ENCODE data around the gene ADM. TPM values are rescaled to one million over a fixed set of nuclear protein-coding genes. Genes with fewer than 3 reads are reported as not detected.

Gene ADM
- total and polyA plus RNA-seq, 2 donors (not counting 3 experiments of a cell fraction or from before 2014, with no cell fraction given), result 45.3 to 55.5 TPM

- ChIA-PET POLR2A (no interaction called here), CTCF (interaction anchor here (1.3 to 2.3 kb wide), 2 partner anchors 10 to 36 kb away, joined by 3 to 6 read pairs; no protein-coding TSS in a partner anchor)
- dilution Hi-C loops (cut with MboI; ENCODE audit: extremely low pct_ligation_motif_present, low sequenced_read_pairs) (no loop called here), intact Hi-C loops (cut with micrococcal nuclease) (no loop called here)
- Histone ChIP-seq H4K20me1 (replicated peaks; ENCODE audit: control insufficient read depth, extremely low read depth, insufficient read depth, low read length) (peaks cover 2% of the 10 kb centered on the region), H3K4me3 (replicated peaks in 1 of 3; ENCODE audit: insufficient read depth in 1 of 3, low read depth in 1 of 3, low read length in 3 of 3) (no peak overlapping the region), H3K9ac (replicated peaks; ENCODE audit: extremely low read depth, insufficient read depth, low read length) (no peak overlapping the region), H3K79me2 (ENCODE audit: control insufficient read depth, insufficient read depth, low read length) (peaks cover 30% of the 10 kb centered on the region), H3K9me3 (replicated peaks; ENCODE audit: control insufficient read depth, insufficient read depth, low read length) (no peaks in the 10 kb centered on the region), H3K9me1 (replicated peaks; ENCODE audit: control insufficient read depth, extremely low read depth, insufficient read depth, low read length) (no peaks in the 10 kb centered on the region), H3K27me3 (ENCODE audit: control insufficient read depth in 2 of 2, insufficient read depth in 2 of 2, low read length in 2 of 2) (no peaks in the 10 kb centered on the region), H3K27ac (ENCODE audit: insufficient read depth, low read depth, low read length) (no peak overlapping the region), H3K4me1 (ENCODE audit: control insufficient read depth, extremely low read depth, insufficient read depth, low read length) (no peaks in the 10 kb centered on the region), H3K4me2 (ENCODE audit: insufficient read depth, low read length) (no peak overlapping the region), H2AFZ (ENCODE audit: low read depth, low read length) (no peak overlapping the region), H3K36me3 (ENCODE audit: control insufficient read depth in 2 of 2, extremely low read depth in 1 of 2, insufficient read depth in 2 of 2, low read length in 2 of 2) (no peaks in the 10 kb centered on the region)
- no TSS peak for BruUV-seq (replicated peaks)
- FAIRE-seq (no peak), DNase-seq (ENCODE audit: low read depth, low spot score) (no peak)
- TF ChIP-seq JUN (IDR thresholded peaks at IDR 0.05; ENCODE audit: borderline replicate concordance, insufficient read depth, insufficient read length, low read depth) (no peak), FOS (IDR thresholded peaks at IDR 0.05; ENCODE audit: borderline replicate concordance, insufficient read depth, low read length) (no peak), EZH2 (IDR thresholded peaks at IDR 0.05; ENCODE audit: borderline replicate concordance, low read depth, low read length, severe bottlenecking) (no peak), POLR2AphosphoS5 (IDR thresholded peaks at IDR 0.05; ENCODE audit: insufficient read depth, low read depth, low read length) (no peak), MYC (IDR thresholded peaks at IDR 0.05; ENCODE audit: low read depth, low read length) (no peak), POLR2A (IDR thresholded peaks at IDR 0.05; ENCODE audit: low read depth, low read length) (no peak), GATA2 (IDR thresholded peaks at IDR 0.05; ENCODE audit: insufficient read depth, insufficient read length, low read depth, low read length) (no peak), MAX (IDR thresholded peaks at IDR 0.05; ENCODE audit: insufficient read depth, insufficient read length) (no peak)
- TF ChIP-seq, protein P1, sequence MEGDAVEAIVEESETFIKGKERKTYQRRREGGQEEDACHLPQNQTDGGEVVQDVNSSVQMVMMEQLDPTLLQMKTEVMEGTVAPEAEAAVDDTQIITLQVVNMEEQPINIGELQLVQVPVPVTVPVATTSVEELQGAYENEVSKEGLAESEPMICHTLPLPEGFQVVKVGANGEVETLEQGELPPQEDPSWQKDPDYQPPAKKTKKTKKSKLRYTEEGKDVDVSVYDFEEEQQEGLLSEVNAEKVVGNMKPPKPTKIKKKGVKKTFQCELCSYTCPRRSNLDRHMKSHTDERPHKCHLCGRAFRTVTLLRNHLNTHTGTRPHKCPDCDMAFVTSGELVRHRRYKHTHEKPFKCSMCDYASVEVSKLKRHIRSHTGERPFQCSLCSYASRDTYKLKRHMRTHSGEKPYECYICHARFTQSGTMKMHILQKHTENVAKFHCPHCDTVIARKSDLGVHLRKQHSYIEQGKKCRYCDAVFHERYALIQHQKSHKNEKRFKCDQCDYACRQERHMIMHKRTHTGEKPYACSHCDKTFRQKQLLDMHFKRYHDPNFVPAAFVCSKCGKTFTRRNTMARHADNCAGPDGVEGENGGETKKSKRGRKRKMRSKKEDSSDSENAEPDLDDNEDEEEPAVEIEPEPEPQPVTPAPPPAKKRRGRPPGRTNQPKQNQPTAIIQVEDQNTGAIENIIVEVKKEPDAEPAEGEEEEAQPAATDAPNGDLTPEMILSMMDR (IDR thresholded peaks at IDR 0.05; ENCODE audit: extremely low read depth in 1 of 2, insufficient read depth in 1 of 2, low read depth in 1 of 2, low read length in 2 of 2), result no peak
Measured at GRCh38 chr11:10267821-10268220, 37.1 kb upstream of the ADM start.

Measured in endothelial cell of umbilical vein (primary cell).